Prostate gland (tissue), 2 donors: ENCODE data around the gene CPEB2.

ENCODE experiments used
- CTCF ChIP-seq, 4 experiments: fragments of 200-600 bp in 2 of 4; fragments of 450-650 bp in 2 of 4; sonication (generic) in 2 of 4; IDR thresholded peaks; 1 replicate in 3 of 4; 2 replicates in 1 of 4; pipeline ENCODE4 v1.5.1; 2016 to 2019; ENCODE audit warnings: antibody characterized with exemption in 4 of 4, mild to moderate bottlenecking in 2 of 4, moderate library complexity in 2 of 4
- POLR2AphosphoS5 ChIP-seq: sonication (generic); formaldehyde crosslinking; IDR thresholded peaks from one replicate; pipeline ENCODE4 v1.6.1; 2017; ENCODE audit warnings: antibody characterized with exemption

- TF ChIP-seq CTCF (IDR thresholded peaks at IDR 0.05) (no peak), POLR2AphosphoS5 (no peak)
Observed at GRCh38 chr4:15068298-15068697, 66.0 kb downstream of the CPEB2 start.
